HUES6 (cell line): ENCODE measurements around the gene HPS4.

Experiments used
- H3K27ac ChIP-seq: 2 replicates; pipeline ENCODE4 v1.7.0; 2013; ENCODE audit warnings: low read depth, mild to moderate bottlenecking, low read length, inconsistent platforms
- H3K27me3 ChIP-seq: 2 replicates; pipeline ENCODE4 v1.6.1; 2013; ENCODE audit warnings: low read length; ENCODE audit not compliant: control insufficient read depth, insufficient read depth
- H3K36me3 ChIP-seq: 2 replicates; pipeline ENCODE4 v1.6.1; 2013; ENCODE audit warnings: low read length; ENCODE audit not compliant: control insufficient read depth, insufficient read depth
- H3K4me1 ChIP-seq: 2 replicates; pipeline ENCODE4 v1.6.1; 2013; ENCODE audit warnings: low read length; ENCODE audit not compliant: control insufficient read depth, insufficient read depth
- H3K4me3 ChIP-seq: 2 replicates; pipeline ENCODE4 v1.5.1; 2013; ENCODE audit warnings: low read depth, low read length
- H3K9ac ChIP-seq: one replicate; pipeline ENCODE4 v1.6.1; 2013; ENCODE audit warnings: mild to moderate bottlenecking, low read length
- H3K9me3 ChIP-seq: 2 replicates; pipeline ENCODE4 v1.6.1; 2013; ENCODE audit warnings: low read depth, low read length; ENCODE audit not compliant: control insufficient read depth, insufficient read depth

The HPS4 gene

GRCh38 chr22:26481694-26482093 lies 1.9 kb downstream of the HPS4 start:
- H3K27me3 ChIP-seq, result no peaks in the 10 kb centered on the region
- peaks cover 29% of the 10 kb centered on the region for H3K4me1 ChIP-seq
- no peaks in the 10 kb centered on the region for H3K9me3 ChIP-seq
- peaks cover 48% of the 10 kb centered on the region for H3K36me3 ChIP-seq
- no peak overlapping the region for H3K4me3 ChIP-seq
- no peak overlapping the region for H3K27ac ChIP-seq
- H3K9ac ChIP-seq, result no peak overlapping the region

- Histone ChIP-seq H3K36me3 (peaks cover 48% of the 10 kb centered on the region), H3K27me3 (no peaks in the 10 kb centered on the region), H3K9me3 (no peaks in the 10 kb centered on the region), H3K27ac (no peak overlapping the region), H3K4me3 (no peak overlapping the region), H3K4me1 (peaks cover 29% of the 10 kb centered on the region), H3K9ac (no peak overlapping the region)
Measured at GRCh38 chr22:26481112-26481693, 2.4 kb downstream of the HPS4 start.

GRCh38 chr22:26480611-26480932 lies 3.0 kb downstream of the HPS4 start:
- Histone ChIP-seq H3K9ac (peak overlapping the region; percentile 27), H3K4me1 (peaks cover 29% of the 10 kb centered on the region), H3K36me3 (peaks cover 48% of the 10 kb centered on the region), H3K4me3 (peak overlapping the region; percentile 30; the same call in 1 of the 2 replicates), H3K27me3 (no peaks in the 10 kb centered on the region), H3K27ac (no peak overlapping the region), H3K9me3 (no peaks in the 10 kb centered on the region)

- Histone ChIP-seq H3K4me3 (peak overlapping the region; percentile 30), H3K4me1 (peaks cover 29% of the 10 kb centered on the region), H3K27ac (no peak overlapping the region), H3K9ac (peak overlapping the region; percentile 27), H3K27me3 (no peaks in the 10 kb centered on the region), H3K9me3 (no peaks in the 10 kb centered on the region), H3K36me3 (peaks cover 51% of the 10 kb centered on the region)
Measured at GRCh38 chr22:26479792-26480610, 3.6 kb downstream of the HPS4 start.

- no peak overlapping the region for H3K27ac ChIP-seq
- no peaks in the 10 kb centered on the region for H3K27me3 ChIP-seq
Measured at GRCh38 chr22:26479043-26479791, 4.4 kb downstream of the HPS4 start.

GRCh38 chr22:26477341-26477731 lies 6.2 kb downstream of the HPS4 start:
- H3K27ac ChIP-seq, result no peak overlapping the region
- H3K4me3 ChIP-seq, result no peak overlapping the region
- H3K9ac ChIP-seq, result peak overlapping the region; percentile 22
- no peaks in the 10 kb centered on the region for H3K27me3 ChIP-seq
- no peaks in the 10 kb centered on the region for H3K9me3 ChIP-seq
- peaks cover 19% of the 10 kb centered on the region for H3K4me1 ChIP-seq
- peaks cover 74% of the 10 kb centered on the region for H3K36me3 ChIP-seq

More at GRCh38 chr22:26479043-26479791, 4.4 kb downstream of the HPS4 start:
- Histone ChIP-seq H3K9ac (peak overlapping the region; percentile 23), H3K4me1 (peaks cover 25% of the 10 kb centered on the region), H3K36me3 (peaks cover 56% of the 10 kb centered on the region), H3K9me3 (no peaks in the 10 kb centered on the region), H3K4me3 (peak overlapping the region; percentile 3)

GRCh38 chr22:26476705-26477340 lies 6.8 kb downstream of the HPS4 start:
- H3K27ac ChIP-seq, result no peak overlapping the region
- H3K9ac ChIP-seq, result no peak overlapping the region
- H3K4me3 ChIP-seq, result no peak overlapping the region
- H3K4me1 ChIP-seq, result peaks cover 19% of the 10 kb centered on the region
- H3K36me3 ChIP-seq, result peaks cover 79% of the 10 kb centered on the region
- H3K27me3 ChIP-seq, result no peaks in the 10 kb centered on the region
- no peaks in the 10 kb centered on the region for H3K9me3 ChIP-seq

- no peak overlapping the region for H3K27ac ChIP-seq
- peaks cover 86% of the 10 kb centered on the region for H3K36me3 ChIP-seq
- H3K27me3 ChIP-seq, result no peaks in the 10 kb centered on the region
- no peaks in the 10 kb centered on the region for H3K9me3 ChIP-seq
- no peak overlapping the region for H3K4me3 ChIP-seq
- H3K9ac ChIP-seq, result no peak overlapping the region
- H3K4me1 ChIP-seq, result peaks cover under 1% of the 10 kb centered on the region; the same call in 1 of the 2 replicates
Measured at GRCh38 chr22:26474682-26475081, 8.9 kb downstream of the HPS4 start.

- Histone ChIP-seq H3K27ac (no peak overlapping the region; the same call in 1 of the 2 replicates), H3K4me3 (no peak overlapping the region), H3K36me3 (peaks cover 91% of the 10 kb centered on the region), H3K9ac (no peak overlapping the region), H3K27me3 (no peaks in the 10 kb centered on the region), H3K4me1 (no peaks in the 10 kb centered on the region), H3K9me3 (no peaks in the 10 kb centered on the region)
Measured at GRCh38 chr22:26471522-26471921, 12.1 kb downstream of the HPS4 start.

GRCh38 chr22:26470807-26471206 lies 12.8 kb downstream of the HPS4 start:
- no peaks in the 10 kb centered on the region for H3K27me3 ChIP-seq
- no peaks in the 10 kb centered on the region for H3K4me1 ChIP-seq
- peaks cover 92% of the 10 kb centered on the region for H3K36me3 ChIP-seq
- no peaks in the 10 kb centered on the region for H3K9me3 ChIP-seq
- H3K27ac ChIP-seq, result no peak overlapping the region
- no peak overlapping the region for H3K9ac ChIP-seq
- no peak overlapping the region for H3K4me3 ChIP-seq
